HEK293 (cell line): ENCODE results near the gene SERHL2.
"Not testable (repeated sequence)": the region's sequence is repeated elsewhere in the genome, so short reads cannot be mapped to it uniquely, and the experiment has no call there.

Experiments used
- CTCF ChIA-PET: fragments of 350-600 bp; formaldehyde crosslinking; extraction: SDS; loops from one replicate; lab custom pipeline; 2021; ENCODE audit warnings: antibody characterized with exemption; lab: Yijun Ruan, JAX
- POLR2A ChIA-PET: fragments of 300-600 bp; formaldehyde crosslinking; extraction: SDS; loops from one replicate; lab custom pipeline; 2020; ENCODE audit warnings: antibody characterized with exemption, inconsistent platforms; lab: Yijun Ruan, JAX
- H3K27ac ChIP-seq: fragments of 200-500 bp; sonication (Bioruptor generic); 2 replicates; pipeline ENCODE4 v1.5.1; 2014; ENCODE audit warnings: low read depth, low read length, control low read depth, inconsistent platforms; ENCODE audit errors: extremely low read depth
- H3K36me3 ChIP-seq, 2 experiments: fragments of 200-500 bp in 1 of 2; sonication (Bioruptor generic) in 1 of 2; 1 replicate in 1 of 2; 2 replicates in 1 of 2; pipeline ENCODE4 v1.5.1; 2014 to 2017; ENCODE audit warnings: inconsistent platforms in 2 of 2, low read length in 2 of 2; ENCODE audit not compliant: control insufficient read depth in 2 of 2, insufficient read depth in 1 of 2
- H3K4me1 ChIP-seq: fragments of 200-500 bp; sonication (Bioruptor generic); 2 replicates; pipeline ENCODE4 v1.5.1; 2014; ENCODE audit warnings: mild to moderate bottlenecking, low read length, inconsistent platforms; ENCODE audit not compliant: control insufficient read depth, insufficient read depth
- H3K4me3 ChIP-seq: 2 replicates; pipeline ENCODE4 v1.5.1; 2011; ENCODE audit warnings: low read depth, mild to moderate bottlenecking, control low read depth, low read length, moderate library complexity
- H3K9me3 ChIP-seq: fragments of 200-500 bp; sonication (Bioruptor generic); 2 replicates; pipeline ENCODE4 v1.5.1; 2014; ENCODE audit warnings: low read depth, low read length, inconsistent platforms; ENCODE audit not compliant: control insufficient read depth, insufficient read depth
- KLF16 ChIP-seq: fragments of 450-650 bp; formaldehyde crosslinking; IDR thresholded peaks from 2 replicates; pipeline ENCODE4 v1.5.1; 2017; ENCODE audit warnings: missing biosample characterization, missing genetic modification characterization
- MYNN ChIP-seq: fragments of 450-650 bp; formaldehyde crosslinking; IDR thresholded peaks from 2 replicates; pipeline ENCODE4 v1.5.1; 2016; ENCODE audit warnings: missing biosample characterization, missing genetic modification characterization, borderline replicate concordance
- ZFP37 ChIP-seq: fragments of 450-650 bp; formaldehyde crosslinking; IDR thresholded peaks from 2 replicates; pipeline ENCODE4 v1.5.1; 2016; ENCODE audit warnings: missing biosample characterization, missing genetic modification characterization
- ZNF121 ChIP-seq: fragments of 450-650 bp; formaldehyde crosslinking; IDR thresholded peaks from 2 replicates; pipeline ENCODE4 v1.5.1; 2016; ENCODE audit warnings: missing biosample characterization, missing genetic modification characterization
- ZNF23 ChIP-seq: fragments of 450-650 bp; formaldehyde crosslinking; IDR thresholded peaks from 2 replicates; pipeline ENCODE4 v1.5.1; 2016; ENCODE audit warnings: missing biosample characterization, missing genetic modification characterization, borderline replicate concordance
- ZNF292 ChIP-seq: fragments of 450-650 bp; formaldehyde crosslinking; IDR thresholded peaks from 2 replicates; pipeline ENCODE4 v1.5.1; 2016; ENCODE audit warnings: low read depth, missing biosample characterization, missing genetic modification characterization, borderline replicate concordance
- ZNF416 ChIP-seq: fragments of 450-650 bp; formaldehyde crosslinking; IDR thresholded peaks from 2 replicates; pipeline ENCODE4 v1.5.1; 2016; ENCODE audit warnings: missing biosample characterization, missing genetic modification characterization
- ZNF530 ChIP-seq: fragments of 450-650 bp; formaldehyde crosslinking; IDR thresholded peaks from 2 replicates; pipeline ENCODE4 v1.5.1; 2016; ENCODE audit warnings: low read depth, missing biosample characterization, missing genetic modification characterization
- ZNF621 ChIP-seq: fragments of 450-650 bp; formaldehyde crosslinking; IDR thresholded peaks from 2 replicates; pipeline ENCODE4 v1.5.1; 2017; ENCODE audit warnings: missing biosample characterization, missing genetic modification characterization
- ZNF664 ChIP-seq: fragments of 450-650 bp; formaldehyde crosslinking; IDR thresholded peaks from 2 replicates; pipeline ENCODE4 v1.5.1; 2016; ENCODE audit warnings: missing biosample characterization, missing genetic modification characterization
- ZNF792 ChIP-seq: fragments of 450-650 bp; formaldehyde crosslinking; IDR thresholded peaks from 2 replicates; pipeline ENCODE4 v1.5.1; 2016; ENCODE audit warnings: missing biosample characterization, missing genetic modification characterization
- ZNF837 ChIP-seq: fragments of 450-650 bp; formaldehyde crosslinking; IDR thresholded peaks from 2 replicates; pipeline ENCODE4 v1.5.1; 2016; ENCODE audit warnings: missing biosample characterization, missing genetic modification characterization
- TF ChIP-seq, protein P1 (sequence below): fragments of 450-650 bp; formaldehyde crosslinking; IDR thresholded peaks from 2 replicates; pipeline ENCODE4 v1.5.1; 2016; ENCODE audit warnings: missing biosample characterization, missing genetic modification characterization
- TF ChIP-seq, protein P2 (sequence below): fragments of 450-650 bp; formaldehyde crosslinking; IDR thresholded peaks from 2 replicates; pipeline ENCODE4 v1.5.1; 2016; ENCODE audit warnings: missing biosample characterization, missing genetic modification characterization

SERHL2 gene

DNA sequence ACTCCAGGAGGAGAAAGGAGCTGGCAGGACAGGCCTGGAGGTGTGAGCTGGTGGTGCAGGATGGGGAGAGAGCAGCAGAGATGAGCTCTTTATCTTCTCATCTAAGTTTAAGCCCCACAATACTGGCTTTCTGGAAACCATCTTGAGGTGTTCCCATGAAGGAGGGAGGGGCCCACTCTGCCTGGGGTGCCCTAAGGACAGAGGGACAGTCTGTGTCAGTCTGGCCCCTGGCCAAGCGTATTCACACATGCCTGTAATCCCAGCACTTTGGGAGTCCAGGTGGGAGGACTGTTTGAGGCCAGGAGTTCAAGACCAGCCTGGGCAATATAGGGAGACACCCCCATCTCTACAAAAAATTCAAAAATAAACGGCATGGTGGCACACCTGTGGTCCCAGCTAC, 8.9 kb downstream of the SERHL2 start:
- no peak overlapping the region for H3K4me3 ChIP-seq
- no peaks in the 10 kb centered on the region for H3K4me1 ChIP-seq
- H3K9me3 ChIP-seq: no peaks in the 10 kb centered on the region
- CTCF ChIA-PET: interaction anchor here (0.6 to 3.7 kb wide), 7 partner anchors 9 to 1622 kb away, joined by 3 to 31 read pairs (median 5); partner anchors contain the start of gene SERHL2
- H3K36me3 ChIP-seq: peaks cover 0 to 2% of the 10 kb centered on the region in 2 experiments; a peak in 2 of 3 replicates
- no peak overlapping the region for H3K27ac ChIP-seq
- TF ChIP-seq ZNF530 (tag by site-specific recombination) (no peak), KLF16 (tag by site-specific recombination) (no peak), ZNF23 (tag by site-specific recombination) (no peak), ZNF292 (tag by site-specific recombination) (no peak), ZFP37 (tag by site-specific recombination) (no peak), ZNF416 (no peak), ZNF792 (tag by site-specific recombination) (no peak), ZNF837 (tag by site-specific recombination) (no peak), MYNN (no peak), ZNF621 (tag by site-specific recombination) (no peak)
- TF ChIP-seq, protein P1, sequence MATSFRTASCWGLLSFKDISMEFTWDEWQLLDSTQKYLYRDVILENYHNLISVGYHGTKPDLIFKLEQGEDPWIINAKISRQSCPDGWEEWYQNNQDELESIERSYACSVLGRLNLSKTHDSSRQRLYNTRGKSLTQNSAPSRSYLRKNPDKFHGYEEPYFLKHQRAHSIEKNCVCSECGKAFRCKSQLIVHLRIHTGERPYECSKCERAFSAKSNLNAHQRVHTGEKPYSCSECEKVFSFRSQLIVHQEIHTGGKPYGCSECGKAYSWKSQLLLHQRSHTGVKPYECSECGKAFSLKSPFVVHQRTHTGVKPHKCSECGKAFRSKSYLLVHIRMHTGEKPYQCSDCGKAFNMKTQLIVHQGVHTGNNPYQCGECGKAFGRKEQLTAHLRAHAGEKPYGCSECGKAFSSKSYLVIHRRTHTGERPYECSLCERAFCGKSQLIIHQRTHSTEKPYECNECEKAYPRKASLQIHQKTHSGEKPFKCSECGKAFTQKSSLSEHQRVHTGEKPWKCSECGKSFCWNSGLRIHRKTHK (tag by site-specific recombination): no peak
- TF ChIP-seq, protein P2, sequence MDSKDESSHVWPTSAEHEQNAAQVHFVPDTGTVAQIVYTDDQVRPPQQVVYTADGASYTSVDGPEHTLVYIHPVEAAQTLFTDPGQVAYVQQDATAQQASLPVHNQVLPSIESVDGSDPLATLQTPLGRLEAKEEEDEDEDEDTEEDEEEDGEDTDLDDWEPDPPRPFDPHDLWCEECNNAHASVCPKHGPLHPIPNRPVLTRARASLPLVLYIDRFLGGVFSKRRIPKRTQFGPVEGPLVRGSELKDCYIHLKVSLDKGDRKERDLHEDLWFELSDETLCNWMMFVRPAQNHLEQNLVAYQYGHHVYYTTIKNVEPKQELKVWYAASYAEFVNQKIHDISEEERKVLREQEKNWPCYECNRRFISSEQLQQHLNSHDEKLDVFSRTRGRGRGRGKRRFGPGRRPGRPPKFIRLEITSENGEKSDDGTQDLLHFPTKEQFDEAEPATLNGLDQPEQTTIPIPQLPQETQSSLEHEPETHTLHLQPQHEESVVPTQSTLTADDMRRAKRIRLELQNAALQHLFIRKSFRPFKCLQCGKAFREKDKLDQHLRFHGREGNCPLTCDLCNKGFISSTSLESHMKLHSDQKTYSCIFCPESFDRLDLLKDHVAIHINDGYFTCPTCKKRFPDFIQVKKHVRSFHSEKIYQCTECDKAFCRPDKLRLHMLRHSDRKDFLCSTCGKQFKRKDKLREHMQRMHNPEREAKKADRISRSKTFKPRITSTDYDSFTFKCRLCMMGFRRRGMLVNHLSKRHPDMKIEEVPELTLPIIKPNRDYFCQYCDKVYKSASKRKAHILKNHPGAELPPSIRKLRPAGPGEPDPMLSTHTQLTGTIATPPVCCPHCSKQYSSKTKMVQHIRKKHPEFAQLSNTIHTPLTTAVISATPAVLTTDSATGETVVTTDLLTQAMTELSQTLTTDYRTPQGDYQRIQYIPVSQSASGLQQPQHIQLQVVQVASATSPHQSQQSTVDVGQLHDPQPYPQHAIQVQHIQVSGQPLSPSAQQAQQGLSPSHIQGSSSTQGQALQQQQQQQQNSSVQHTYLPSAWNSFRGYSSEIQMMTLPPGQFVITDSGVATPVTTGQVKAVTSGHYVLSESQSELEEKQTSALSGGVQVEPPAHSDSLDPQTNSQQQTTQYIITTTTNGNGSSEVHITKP (tag by site-specific recombination): no peak
- POLR2A ChIA-PET: interaction anchor here (0.7 to 1.2 kb wide), 2 partner anchors 19 to 126 kb away, joined by 3 to 5 read pairs; no protein-coding TSS in a partner anchor

- H3K36me3 ChIP-seq, H3K27ac ChIP-seq, H3K9me3 ChIP-seq, POLR2A ChIA-PET, H3K4me3 ChIP-seq, H3K4me1 ChIP-seq: not testable (repeated sequence)
- CTCF ChIA-PET: interaction anchor here (0.7 kb wide), 1 partner anchor 581 kb away, joined by 3 read pairs; no protein-coding TSS in a partner anchor
Measured at GRCh38 chr22:42563943-42564342, 10.2 kb downstream of the SERHL2 start.

DNA sequence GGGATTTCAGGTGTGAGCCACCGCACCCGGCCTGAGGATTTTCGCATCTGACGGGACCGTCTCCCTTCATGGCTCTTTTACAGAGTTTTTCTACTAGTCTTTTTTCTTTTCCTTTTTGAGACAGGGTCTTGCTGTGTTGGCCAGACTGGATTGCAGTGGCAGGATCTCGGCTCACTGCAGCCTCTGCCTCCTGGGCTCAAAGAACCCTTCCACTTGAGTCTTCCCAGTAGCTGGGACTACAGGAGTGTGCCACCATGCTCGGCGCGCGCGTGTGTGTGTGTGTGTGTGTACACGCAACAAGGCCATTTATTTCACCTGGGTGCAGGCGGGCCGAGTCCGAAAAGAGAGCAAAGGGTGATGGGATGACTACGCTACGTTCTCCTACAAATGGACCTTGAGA, 10.9 kb downstream of the SERHL2 start:
- CTCF ChIA-PET: no interaction called here
- Histone ChIP-seq H3K4me3 (no peak overlapping the region), H3K9me3 (no peaks in the 10 kb centered on the region), H3K4me1 (no peaks in the 10 kb centered on the region), H3K27ac (no peak overlapping the region), H3K36me3 (peaks cover 2 to 6% of the 10 kb centered on the region in 2 experiments; a peak in 2 of 3 replicates)
- TF ChIP-seq ZNF121 (tag by site-specific recombination) (peak; percentile 76), ZNF664 (no peak)
- POLR2A ChIA-PET: interaction anchor here (0.7 kb wide), 1 partner anchor 35 kb away, joined by 4 read pairs; no protein-coding TSS in a partner anchor
